H1 (cell line): ENCODE results near the gene PRXL2A.

ENCODE experiments used
- EP300 ChIP-seq, 2 experiments: IDR thresholded peaks; 1 replicate in 1 of 2; 2 replicates in 1 of 2; pipeline ENCODE4 v1.6.1; 2011 to 2012; ENCODE audit warnings: low read depth in 2 of 2, low read length in 2 of 2, mild to moderate bottlenecking in 2 of 2, borderline replicate concordance in 1 of 2, inconsistent platforms in 1 of 2, moderate library complexity in 1 of 2
- EZH2 ChIP-seq: fragments of 200-600 bp; sonication (generic); IDR thresholded peaks from 2 replicates; pipeline ENCODE4 v1.7.1; 2012; ENCODE audit warnings: low read depth, mild to moderate bottlenecking, moderate library complexity, low read length, inconsistent platforms; ENCODE audit not compliant: severe bottlenecking
- PHF8 ChIP-seq: fragments of 200-600 bp; sonication (generic); conservative IDR thresholded peaks from 2 replicates; pipeline ENCODE4 v1.7.1; 2012; ENCODE audit warnings: low read depth, mild to moderate bottlenecking, inconsistent platforms, low read length, moderate library complexity
- POLR2A ChIP-seq, 2 experiments: IDR thresholded peaks; 1 replicate in 1 of 2; 2 replicates in 1 of 2; pipeline ENCODE4 v1.6.1; 2011; ENCODE audit warnings: low read depth in 2 of 2, low read length in 2 of 2, mild to moderate bottlenecking in 2 of 2; ENCODE audit errors: control extremely low read depth in 1 of 2
- POLR2AphosphoS5 ChIP-seq: IDR thresholded peaks from 2 replicates; pipeline ENCODE4 v1.6.1; 2011; ENCODE audit warnings: low read depth, low read length
- SRF ChIP-seq: IDR thresholded peaks from 2 replicates; pipeline ENCODE4 v1.6.1; 2011; ENCODE audit warnings: mild to moderate bottlenecking, low read depth, low read length, moderate library complexity
- TCF12 ChIP-seq: IDR thresholded peaks from 2 replicates; pipeline ENCODE4 v1.6.1; 2011; ENCODE audit warnings: low read depth, mild to moderate bottlenecking, low read length
- ZNF274 ChIP-seq: IDR thresholded peaks from 2 replicates; pipeline ENCODE4 v1.7.0; 2012; ENCODE audit warnings: low read length, borderline replicate concordance; ENCODE audit errors: extremely low read depth
- TF ChIP-seq, protein P1 (sequence below), 3 experiments: IDR thresholded peaks; 1 replicate in 2 of 3; 2 replicates in 1 of 3; pipeline versions ENCODE4 v1.5.1 to v1.6.1; 2011; ENCODE audit warnings: low read length in 3 of 3, mild to moderate bottlenecking in 3 of 3, inconsistent platforms in 2 of 3, low read depth in 1 of 3, moderate library complexity in 1 of 3; ENCODE audit not compliant: insufficient read depth in 1 of 3; ENCODE audit errors: control extremely low read depth in 1 of 3

DNA sequence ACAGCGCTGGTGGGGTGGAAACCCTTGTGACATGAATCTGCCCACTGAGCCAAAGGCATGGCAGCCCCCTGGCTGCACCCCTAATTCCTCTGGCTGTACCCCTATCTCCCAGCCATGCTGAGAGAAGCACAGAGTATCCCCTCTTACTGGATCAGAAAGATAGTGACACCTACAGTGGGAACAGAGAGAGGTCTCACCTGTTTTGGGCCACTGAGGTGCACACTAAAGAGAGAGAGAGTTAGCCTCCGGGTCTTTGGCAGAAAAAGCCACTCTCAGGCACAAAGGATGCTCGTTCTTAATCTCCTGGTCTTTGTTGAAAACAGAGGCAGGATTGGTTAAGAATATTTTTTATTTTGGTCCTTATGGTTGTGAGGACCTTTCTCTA is 57.1 kb downstream of the PRXL2A start:
- TF ChIP-seq, protein P1, sequence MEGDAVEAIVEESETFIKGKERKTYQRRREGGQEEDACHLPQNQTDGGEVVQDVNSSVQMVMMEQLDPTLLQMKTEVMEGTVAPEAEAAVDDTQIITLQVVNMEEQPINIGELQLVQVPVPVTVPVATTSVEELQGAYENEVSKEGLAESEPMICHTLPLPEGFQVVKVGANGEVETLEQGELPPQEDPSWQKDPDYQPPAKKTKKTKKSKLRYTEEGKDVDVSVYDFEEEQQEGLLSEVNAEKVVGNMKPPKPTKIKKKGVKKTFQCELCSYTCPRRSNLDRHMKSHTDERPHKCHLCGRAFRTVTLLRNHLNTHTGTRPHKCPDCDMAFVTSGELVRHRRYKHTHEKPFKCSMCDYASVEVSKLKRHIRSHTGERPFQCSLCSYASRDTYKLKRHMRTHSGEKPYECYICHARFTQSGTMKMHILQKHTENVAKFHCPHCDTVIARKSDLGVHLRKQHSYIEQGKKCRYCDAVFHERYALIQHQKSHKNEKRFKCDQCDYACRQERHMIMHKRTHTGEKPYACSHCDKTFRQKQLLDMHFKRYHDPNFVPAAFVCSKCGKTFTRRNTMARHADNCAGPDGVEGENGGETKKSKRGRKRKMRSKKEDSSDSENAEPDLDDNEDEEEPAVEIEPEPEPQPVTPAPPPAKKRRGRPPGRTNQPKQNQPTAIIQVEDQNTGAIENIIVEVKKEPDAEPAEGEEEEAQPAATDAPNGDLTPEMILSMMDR (IDR thresholded peaks at IDR 0.05; ENCODE audit: control extremely low read depth in 1 of 3, insufficient read depth in 1 of 3, low read depth in 1 of 3, low read length in 3 of 3), result no peak
- TF ChIP-seq POLR2AphosphoS5, result no peak
- no peak for TF ChIP-seq PHF8
- TF ChIP-seq EP300 (IDR thresholded peaks at IDR 0.05; ENCODE audit: borderline replicate concordance in 1 of 2, low read depth in 2 of 2, low read length in 2 of 2), result no peak
- no peak for TF ChIP-seq POLR2A (IDR thresholded peaks at IDR 0.05; ENCODE audit: control extremely low read depth in 1 of 2, low read depth in 2 of 2, low read length in 2 of 2)
- no peak for TF ChIP-seq EZH2
- no peak for TF ChIP-seq SRF
- TF ChIP-seq ZNF274, result no peak
- no peak for TF ChIP-seq TCF12
